MCF 10A (cell line): ENCODE measurements around the gene FGFR3. TPM values are rescaled to one million over a fixed set of nuclear protein-coding genes. Genes with fewer than 3 reads are reported as not detected.

Experiments
- BruUV-seq: library from RNA; stranded (reverse); fragments of 400-500 nt; replicated peaks from 2 replicates; lab custom pipeline; 2021; lab: Mats Ljungman, UMichigan
- CTCF ChIA-PET: fragments of 300-600 bp; sonication (Branson Sonifier 250); formaldehyde crosslinking; extraction: SDS; loops from one replicate; lab custom pipeline; 2021; ENCODE audit warnings: antibody characterized with exemption, inconsistent platforms; lab: Yijun Ruan, JAX
- POLR2A ChIA-PET: fragments of 300-600, 350-650 bp; sonication (Branson Sonifier 250); formaldehyde crosslinking; extraction: SDS; loops from one replicate; lab custom pipeline; 2020; ENCODE audit warnings: antibody characterized with exemption, inconsistent platforms; lab: Yijun Ruan, JAX
- DNase-seq: peaks from one replicate; pipeline ENCODE4 v3.0.0-alpha.2; 2018; ENCODE audit not compliant: unreplicated experiment
- H3K27ac Mint-ChIP-seq: one replicate; pipeline ENCODE4 v1.8.0; 2022; ENCODE audit warnings: mild to moderate bottlenecking, low read depth, mixed read lengths; ENCODE audit not compliant: unreplicated experiment
- H3K27me3 Mint-ChIP-seq: one replicate; pipeline ENCODE4 v1.8.0; 2022; ENCODE audit warnings: mixed read lengths; ENCODE audit not compliant: insufficient read depth, unreplicated experiment
- H3K36me3 Mint-ChIP-seq: one replicate; pipeline ENCODE4 v1.8.0; 2022; ENCODE audit warnings: mild to moderate bottlenecking, moderate library complexity, mixed read lengths; ENCODE audit not compliant: insufficient read depth, unreplicated experiment
- H3K4me1 Mint-ChIP-seq: one replicate; pipeline ENCODE4 v1.8.0; 2022; ENCODE audit warnings: mixed read lengths; ENCODE audit not compliant: insufficient read depth, unreplicated experiment
- H3K4me3 Mint-ChIP-seq: one replicate; pipeline ENCODE4 v1.8.0; 2022; ENCODE audit warnings: mild to moderate bottlenecking, moderate library complexity, mixed read lengths; ENCODE audit not compliant: unreplicated experiment
- H3K9me3 Mint-ChIP-seq: one replicate; pipeline ENCODE4 v1.8.0; 2022; ENCODE audit warnings: mixed read lengths; ENCODE audit not compliant: unreplicated experiment
- CTCF ChIP-seq: fragments of 200-600 bp; IDR thresholded peaks from one replicate; pipeline ENCODE4 v1.8.0; 2022; ENCODE audit warnings: antibody characterized with exemption, mild to moderate bottlenecking; ENCODE audit not compliant: unreplicated experiment
- intact Hi-C: fragments of 100-400 bp; cut with micrococcal nuclease; formaldehyde crosslinking; loops from 2 replicates; pipeline ENCODE4 v1.14.1; 2022
- total RNA-seq: library from RNA; stranded (reverse); gene quantifications from 2 replicates; pipeline ENCODE4 v1.2.3, GENCODE V29; 2022

FGFR3 gene
- total RNA-seq, 1 experiment from 2014 or later: 6.5 TPM

- no TSS peak for BruUV-seq
- Mint-ChIP-seq H3K4me3 (no peak overlapping the region), H3K36me3 (no peaks in the 10 kb centered on the region), H3K27ac (no peak overlapping the region), H3K9me3 (no peaks in the 10 kb centered on the region), H3K27me3 (no peaks in the 10 kb centered on the region), H3K4me1 (no peaks in the 10 kb centered on the region)
- ChIA-PET CTCF (interaction anchor here (0.6 to 2.2 kb wide), 8 partner anchors 10 to 113 kb away, joined by 4 to 16 read pairs (median 4); no protein-coding TSS in a partner anchor), POLR2A (no interaction called here)
- TF ChIP-seq CTCF: no peak
- intact Hi-C loops: no loop called here
- DNase-seq: no peak
Observed at GRCh38 chr4:1797298-1797860, 4.3 kb downstream of the FGFR3 start.

- TF ChIP-seq CTCF: no peak
- no peak for DNase-seq
- Mint-ChIP-seq H3K4me1 (no peaks in the 10 kb centered on the region), H3K4me3 (no peak overlapping the region), H3K9me3 (no peaks in the 10 kb centered on the region), H3K27ac (no peak overlapping the region), H3K36me3 (no peaks in the 10 kb centered on the region), H3K27me3 (no peaks in the 10 kb centered on the region)
- ChIA-PET POLR2A (no interaction called here), CTCF (interaction anchor here (0.6 to 1.4 kb wide), 6 partner anchors 11 to 112 kb away, joined by 4 to 5 read pairs (median 4); no protein-coding TSS in a partner anchor)
- intact Hi-C loops: no loop called here
- BruUV-seq: no TSS peak
Observed at GRCh38 chr4:1797861-1798579, 4.9 kb downstream of the FGFR3 start.

- CTCF ChIA-PET: interaction anchor here (1.2 to 1.4 kb wide), 4 partner anchors 12 to 54 kb away, joined by 4 to 5 read pairs (median 4); no protein-coding TSS in a partner anchor
- no peak overlapping the region for H3K4me3 Mint-ChIP-seq
- intact Hi-C loops: no loop called here
- H3K36me3 Mint-ChIP-seq: no peaks in the 10 kb centered on the region
- H3K9me3 Mint-ChIP-seq: no peaks in the 10 kb centered on the region
- TF ChIP-seq CTCF: no peak
- no peak for DNase-seq
- H3K4me1 Mint-ChIP-seq: no peaks in the 10 kb centered on the region
- no peak overlapping the region for H3K27ac Mint-ChIP-seq
- no TSS peak for BruUV-seq
- H3K27me3 Mint-ChIP-seq: no peaks in the 10 kb centered on the region
- POLR2A ChIA-PET: no interaction called here
Observed at GRCh38 chr4:1798580-1799386, 5.7 kb downstream of the FGFR3 start.
